ENCODE data around the gene ANKRD6.
"Not testable (repeated sequence)": the region's sequence is repeated elsewhere in the genome, so short reads cannot be mapped to it uniquely, and the experiment has no call there.

ANKRD6 gene

DNA sequence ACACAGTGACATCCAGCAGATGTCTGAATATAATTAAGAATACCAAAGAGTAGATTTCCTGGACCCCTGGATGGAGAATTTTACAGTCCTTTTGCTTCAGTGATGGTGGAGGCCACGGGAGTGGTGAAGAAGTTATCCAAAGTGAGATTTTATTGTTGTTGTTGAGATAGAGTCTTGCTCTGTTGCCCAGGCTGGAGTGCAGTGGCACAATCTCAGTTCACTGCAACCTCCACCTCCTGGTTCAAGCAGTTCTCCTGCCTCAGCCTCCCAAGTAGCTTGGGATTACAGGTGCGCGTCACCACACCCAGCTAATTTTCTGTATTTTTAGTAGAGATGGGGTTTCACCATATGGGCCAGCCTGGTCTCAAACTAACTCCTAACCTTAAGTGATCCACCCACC, 208.6 kb downstream of the ANKRD6 start:
- DNase-seq (ENCODE audit: low read depth in 2 of 3, low spot score in 2 of 3) = not testable (repeated sequence)

DNA sequence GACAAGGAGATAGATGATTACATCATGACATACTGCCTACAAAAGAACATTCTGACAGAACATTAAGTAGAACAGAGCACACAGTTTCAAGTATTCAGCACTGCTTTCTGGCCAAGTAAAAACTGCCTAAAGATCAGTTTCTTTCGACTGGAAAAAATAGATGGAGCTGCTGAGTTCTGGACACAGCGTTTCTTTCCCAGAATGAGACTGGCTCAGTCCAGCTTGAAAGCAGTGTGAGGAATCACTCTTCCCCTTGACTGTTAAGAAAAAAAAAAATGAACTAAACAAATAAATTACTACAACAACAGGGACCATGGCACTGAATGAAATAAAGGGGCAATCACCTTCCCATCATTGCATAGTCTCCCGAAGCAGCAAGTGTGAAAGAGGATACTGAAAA, 210.0 kb downstream of the ANKRD6 start:
- no peak for DNase-seq (ENCODE audit: low read depth in 2 of 3, low spot score in 2 of 3)

DNA sequence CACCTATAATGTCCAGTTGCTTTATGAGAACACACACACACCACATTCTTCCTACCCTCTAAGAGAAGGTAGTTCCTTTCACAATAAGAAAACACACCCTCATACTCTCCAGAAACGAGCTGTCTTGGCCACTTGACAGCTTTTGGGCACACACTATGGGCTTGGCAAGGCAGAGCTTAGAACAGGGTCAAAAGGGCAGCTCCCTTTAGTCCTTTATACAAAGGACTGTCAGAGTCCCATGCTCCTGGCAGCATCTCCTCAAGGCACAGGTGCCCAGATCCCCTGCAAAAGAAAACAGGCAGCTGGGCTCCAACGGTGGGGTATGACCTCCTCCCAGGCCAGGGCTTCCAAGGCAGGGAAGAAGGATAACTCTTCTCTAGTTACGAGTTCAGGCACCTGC, 210.5 kb downstream of the ANKRD6 start:
- no peak for DNase-seq (ENCODE audit: low read depth in 2 of 3, low spot score in 2 of 3)

DNA sequence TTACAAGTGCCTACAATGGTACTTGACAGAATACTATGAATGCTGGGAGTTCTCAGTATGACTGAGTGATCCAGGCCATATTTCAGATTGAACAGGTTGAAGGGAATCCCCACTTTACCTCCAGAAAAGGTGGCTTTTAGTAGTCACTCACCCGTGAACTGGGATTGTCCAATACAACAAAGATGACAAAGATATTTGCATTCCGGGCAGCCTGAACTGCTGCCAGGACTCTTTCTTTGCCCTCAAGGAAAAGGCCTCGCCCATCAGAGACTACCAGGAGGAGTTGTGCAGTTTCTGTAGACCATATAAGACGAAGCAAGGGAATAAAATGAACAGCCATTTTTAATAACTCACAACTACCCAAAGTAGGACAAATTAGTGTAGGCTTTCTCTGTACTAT, 211.9 kb downstream of the ANKRD6 start:
- no peak for DNase-seq (ENCODE audit: low read depth in 2 of 3, low spot score in 2 of 3)

DNA sequence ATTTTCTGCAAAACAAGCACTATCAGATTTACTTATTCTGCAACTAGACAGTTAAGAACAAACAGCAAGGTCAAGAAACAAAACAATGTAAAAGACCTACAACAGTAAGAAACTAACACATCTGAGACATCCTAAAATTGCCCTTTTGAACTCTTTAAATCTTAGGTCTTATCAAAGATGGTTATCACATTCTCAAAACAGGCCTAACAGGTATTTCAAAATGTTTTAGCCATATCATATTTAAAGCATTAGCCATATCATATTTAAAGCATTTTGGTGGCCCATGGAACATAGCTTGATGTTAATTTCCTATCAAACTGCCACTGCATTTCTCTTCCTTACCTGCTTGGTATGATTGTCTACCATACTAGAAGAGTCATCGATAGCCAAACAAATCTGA, 216.7 kb downstream of the ANKRD6 start:
- DNase-seq (ENCODE audit: low read depth in 2 of 3, low spot score in 2 of 3) = no peak

DNA sequence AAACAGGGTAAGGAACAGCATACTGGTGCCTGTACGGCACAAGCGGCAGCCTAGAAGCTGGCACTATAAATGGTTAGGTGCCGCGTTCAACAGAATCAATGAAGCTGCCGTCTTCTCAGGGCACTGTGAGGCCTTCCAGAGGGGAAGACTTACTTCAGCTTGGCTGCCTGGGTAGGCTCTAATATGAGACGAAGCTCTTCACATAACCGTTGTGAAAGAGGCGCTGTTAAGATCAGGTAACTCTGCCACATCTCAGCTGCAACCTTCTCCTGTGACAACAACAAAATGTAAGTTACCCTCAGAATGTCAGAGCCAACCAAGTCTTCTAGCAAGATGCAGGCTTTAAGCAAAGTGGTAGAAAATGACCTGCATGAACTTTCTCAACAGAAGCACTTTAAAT, 217.6 kb downstream of the ANKRD6 start:
- no peak for DNase-seq (ENCODE audit: low read depth in 2 of 3, low spot score in 2 of 3)

DNA sequence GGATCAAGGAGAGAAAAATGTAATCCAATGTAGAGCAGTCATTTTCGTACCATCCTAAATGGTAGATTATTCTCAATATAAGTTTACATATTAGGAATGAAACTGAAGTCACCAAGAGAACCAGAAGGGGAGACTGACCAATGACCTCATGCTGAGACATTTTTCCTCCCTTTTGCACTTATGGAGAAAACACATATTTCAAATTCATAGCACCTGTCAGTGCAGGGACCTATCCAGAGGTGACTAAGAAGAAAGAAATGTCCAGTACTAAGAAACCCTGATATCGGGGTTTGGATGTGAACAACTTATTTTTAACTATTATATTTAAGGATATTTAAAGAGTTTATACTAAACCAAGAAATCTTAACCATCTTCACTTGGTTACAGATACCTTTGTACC, 222.2 kb downstream of the ANKRD6 start:
- no peak for DNase-seq (ENCODE audit: low read depth in 2 of 3, low spot score in 2 of 3)

DNA sequence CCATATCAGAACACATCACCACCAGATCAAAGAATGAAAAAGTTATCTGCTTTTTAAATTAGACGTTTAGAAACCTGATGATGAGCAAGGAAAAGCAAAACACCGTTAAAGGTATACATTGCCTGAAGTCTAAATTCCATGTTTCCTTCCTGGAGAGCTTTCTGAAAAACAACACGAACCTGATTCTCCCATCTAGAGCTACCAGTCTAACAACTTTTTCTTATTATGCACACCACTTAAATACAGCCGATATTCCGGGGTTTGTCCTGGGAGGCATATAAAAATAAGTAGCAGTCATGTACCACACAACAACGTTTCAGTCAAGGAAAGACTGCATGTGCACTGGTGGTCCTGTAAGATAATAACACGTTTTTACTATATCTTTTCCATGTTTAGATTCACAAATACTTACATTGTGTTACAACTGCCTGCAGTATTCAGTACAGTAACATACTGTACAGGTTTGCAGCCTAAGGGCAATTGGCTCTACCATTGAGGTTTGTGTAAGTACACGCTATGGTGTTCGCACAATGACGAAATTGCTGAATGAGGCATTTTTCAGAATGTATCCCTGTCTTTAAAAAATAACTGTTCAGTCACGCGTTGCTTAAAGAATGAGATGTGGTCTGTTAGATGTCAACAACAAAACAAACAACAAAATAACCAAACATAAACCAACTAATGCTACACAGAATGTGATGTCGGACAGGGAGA, 224.7 kb downstream of the ANKRD6 start:
- no peak for DNase-seq (ENCODE audit: low read depth in 2 of 3, low spot score in 2 of 3)

DNA sequence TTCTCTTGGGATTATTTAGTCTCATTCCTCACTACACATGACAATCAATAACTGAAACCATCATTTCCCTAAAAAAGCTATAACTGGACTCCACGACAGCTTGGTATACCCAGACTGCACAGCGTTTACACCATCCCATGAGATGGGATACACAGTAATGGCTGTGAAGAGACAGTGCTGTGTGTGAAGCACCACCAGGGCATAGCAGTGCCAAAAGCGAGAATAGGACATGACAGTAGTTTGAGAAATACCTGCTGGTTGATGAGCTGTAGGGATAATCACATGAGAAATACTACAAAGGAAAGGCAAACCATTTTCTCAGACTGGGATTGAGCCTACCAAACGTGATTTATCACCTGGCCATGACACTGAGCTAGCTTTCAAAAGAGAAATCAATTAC, 228.0 kb downstream of the ANKRD6 start:
- DNase-seq (ENCODE audit: low read depth in 2 of 3, low spot score in 2 of 3) = no peak

DNA sequence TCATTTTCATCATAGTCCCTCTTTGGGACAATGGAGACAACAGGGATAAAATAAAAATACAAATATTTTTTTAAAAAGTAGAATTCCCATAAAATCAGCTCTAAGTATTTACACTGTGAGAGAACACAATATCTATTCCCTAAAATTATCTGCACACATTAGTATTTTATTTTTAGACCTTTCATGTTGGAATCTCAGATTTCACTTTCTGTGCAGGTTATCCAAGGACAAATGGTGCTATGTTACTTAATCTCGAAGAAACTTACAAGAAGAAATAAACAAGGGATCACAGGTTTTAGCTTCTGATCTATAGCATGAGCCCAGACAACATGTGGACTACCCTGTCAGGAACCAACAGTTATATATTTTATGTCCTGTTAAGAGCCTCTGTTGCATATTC, 228.6 kb downstream of the ANKRD6 start:
- no peak for DNase-seq (ENCODE audit: low read depth in 2 of 3, low spot score in 2 of 3)

DNA sequence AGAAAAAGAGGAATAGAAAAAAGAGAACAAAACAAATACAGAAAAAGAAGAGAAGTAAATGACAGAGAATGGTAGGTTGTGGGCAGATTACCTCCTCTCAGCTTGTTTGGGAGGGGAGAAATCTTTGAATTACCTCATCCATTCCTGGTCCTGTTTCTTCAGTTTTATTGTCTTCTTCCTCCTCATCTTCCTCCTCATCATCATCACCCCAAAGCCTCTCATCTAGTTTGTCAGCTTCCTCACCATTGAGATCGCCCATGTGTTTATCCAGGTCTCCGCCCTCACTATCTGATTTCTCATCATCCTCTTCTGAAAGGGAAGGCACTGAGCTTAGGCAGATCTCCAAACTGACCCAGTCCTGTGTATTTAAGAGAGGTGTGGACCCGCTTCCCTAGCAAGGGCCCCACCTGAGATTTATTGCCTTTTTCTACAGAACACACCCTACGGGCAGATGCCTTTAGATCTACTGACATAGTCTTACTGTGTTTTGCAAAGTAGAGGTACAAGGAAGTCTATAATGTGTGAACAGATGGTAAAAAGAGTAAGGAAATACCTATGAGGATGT, 229.8 kb downstream of the ANKRD6 start:
- no peak for DNase-seq (ENCODE audit: low read depth in 2 of 3, low spot score in 2 of 3)

DNA sequence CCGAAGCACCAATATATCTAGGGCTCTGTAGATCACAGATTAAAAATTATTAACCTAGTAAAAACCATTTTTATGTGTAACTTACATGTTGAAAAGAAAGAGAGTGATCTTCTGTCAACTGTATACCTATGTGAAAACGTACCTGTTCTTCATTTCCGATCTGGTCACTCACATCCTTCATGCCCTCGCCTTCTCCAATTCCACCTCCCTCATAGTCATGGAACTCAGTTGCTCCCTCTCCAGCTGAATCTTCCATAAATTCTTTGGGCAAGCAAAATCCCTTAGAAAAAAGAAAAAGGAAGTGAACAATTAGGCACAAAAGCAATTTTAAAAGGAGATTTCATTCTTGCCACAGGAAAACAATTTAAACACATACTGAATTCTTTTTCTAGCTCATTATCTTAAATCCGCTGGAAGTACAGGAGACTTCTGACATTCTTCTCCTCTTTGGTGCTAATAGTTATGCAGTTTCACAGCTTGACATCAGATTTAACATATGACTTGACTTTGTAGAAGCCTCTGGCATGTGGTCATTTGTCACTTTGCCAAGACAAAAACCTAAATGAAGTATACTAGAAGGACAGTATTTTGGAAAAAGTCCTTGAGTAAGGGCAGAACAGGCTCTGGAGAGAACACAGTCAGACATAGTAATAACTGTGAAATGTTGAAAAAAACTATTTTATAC, 235.1 kb downstream of the ANKRD6 start:
- no peak for DNase-seq (ENCODE audit: low read depth in 2 of 3, low spot score in 2 of 3)

DNA sequence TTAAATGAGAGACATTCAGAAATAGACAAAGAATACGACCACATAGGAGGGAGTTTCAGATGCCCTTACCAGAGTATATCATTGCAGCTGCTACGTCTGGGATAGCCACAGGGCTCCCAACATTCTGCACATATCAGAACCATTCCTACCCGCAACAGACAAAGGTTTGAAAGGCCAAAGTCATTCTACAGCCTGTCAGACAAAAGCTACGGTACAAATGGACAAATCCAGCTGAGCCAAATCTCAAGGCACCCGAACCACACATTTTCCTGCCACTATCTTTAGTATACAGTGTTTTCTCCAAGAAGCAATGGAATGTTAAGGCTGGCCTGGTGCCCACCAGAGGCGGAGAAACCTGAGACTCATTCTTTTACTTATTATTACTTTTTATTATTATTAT, 236.1 kb downstream of the ANKRD6 start:
- DNase-seq (ENCODE audit: low read depth in 2 of 3, low spot score in 2 of 3) = no peak

DNA sequence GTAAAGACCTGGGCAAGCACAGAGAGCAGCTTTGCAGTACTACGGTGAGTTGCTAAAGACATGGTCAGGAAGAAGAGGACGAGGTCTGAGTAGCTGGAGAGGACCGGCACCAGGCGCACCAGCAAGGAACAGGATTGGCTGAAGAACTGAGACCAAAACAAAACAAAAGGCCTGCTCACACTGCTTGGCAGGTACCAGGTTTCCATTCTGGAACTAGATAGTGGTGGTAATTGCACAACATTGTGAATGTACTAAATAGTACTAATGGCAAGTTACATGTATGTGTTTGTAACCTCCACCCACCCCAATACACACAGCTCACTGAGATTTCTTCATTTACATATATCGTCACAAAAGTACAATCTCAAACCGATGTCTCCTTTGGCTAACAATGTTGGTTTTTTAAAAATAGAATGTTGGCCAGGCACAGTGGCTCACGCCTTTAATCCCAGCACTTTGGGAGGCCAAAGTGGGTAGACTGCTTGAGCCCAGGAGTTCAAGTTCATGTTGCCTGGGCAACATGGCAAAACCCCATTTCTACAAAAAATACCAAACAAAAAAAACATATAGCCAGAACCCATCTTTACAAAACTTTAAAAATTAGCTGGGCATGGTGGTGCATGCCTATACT, 238.1 kb downstream of the ANKRD6 start:
- no peak for DNase-seq (ENCODE audit: low read depth in 2 of 3, low spot score in 2 of 3)

DNA sequence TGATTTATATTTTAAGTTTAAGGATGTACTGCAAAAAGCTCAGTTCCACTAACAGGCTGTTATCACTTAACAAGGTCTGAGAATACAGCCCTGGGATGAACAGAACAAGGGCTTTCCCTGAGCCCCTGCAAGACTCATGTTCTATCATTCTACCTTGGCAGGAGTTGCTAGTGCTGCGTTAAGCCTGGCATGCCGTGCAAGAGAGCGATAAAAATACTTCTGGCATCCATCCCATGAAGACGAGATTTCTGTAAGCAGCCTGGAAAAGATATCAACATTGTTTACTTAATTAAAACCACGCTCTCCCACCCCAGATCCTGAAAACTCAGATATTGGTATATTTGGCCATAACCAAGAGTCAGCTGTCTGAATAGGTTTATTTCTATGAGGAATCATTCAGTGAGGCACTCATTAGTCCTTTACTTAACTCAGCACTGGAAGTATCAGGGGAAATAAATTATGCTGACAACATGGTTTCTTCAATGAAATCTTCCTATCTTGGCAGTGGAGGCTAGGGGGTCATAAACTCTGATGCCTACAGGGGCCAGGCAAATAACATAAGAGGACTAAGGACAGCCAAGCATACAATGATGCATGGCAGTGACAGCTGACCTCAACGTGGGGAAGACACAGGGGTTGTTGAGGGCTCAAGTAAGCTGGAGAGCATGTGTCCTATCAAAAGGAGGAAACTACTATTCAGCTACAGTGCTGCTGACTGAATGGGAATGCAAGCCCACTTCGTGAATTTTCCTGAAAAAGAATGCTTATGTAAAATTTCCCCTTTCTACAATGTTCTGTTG, 243.2 kb downstream of the ANKRD6 start:
- no peak for DNase-seq (ENCODE audit: low read depth in 2 of 3, low spot score in 2 of 3)

DNA sequence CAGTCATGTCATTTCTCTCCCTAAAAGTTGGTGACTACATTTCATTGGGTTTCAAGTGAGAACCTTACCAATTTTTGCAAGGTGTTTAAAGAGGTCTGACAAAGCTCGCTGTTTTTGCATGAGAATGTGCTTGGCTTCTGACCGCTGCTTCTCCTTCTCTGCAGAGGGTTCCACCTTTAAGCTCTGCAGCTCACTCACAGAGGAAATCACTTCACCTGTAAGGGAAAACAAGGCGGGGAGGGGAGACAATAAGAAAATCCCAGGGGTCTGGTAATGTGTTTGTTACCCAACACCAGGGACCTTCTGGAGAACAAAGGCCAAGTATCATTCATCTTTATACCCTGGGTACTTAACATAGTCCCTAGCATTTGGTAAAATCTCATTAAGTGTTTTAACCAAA, 245.6 kb downstream of the ANKRD6 start:
- DNase-seq (ENCODE audit: low read depth in 2 of 3, low spot score in 2 of 3) = no peak

DNA sequence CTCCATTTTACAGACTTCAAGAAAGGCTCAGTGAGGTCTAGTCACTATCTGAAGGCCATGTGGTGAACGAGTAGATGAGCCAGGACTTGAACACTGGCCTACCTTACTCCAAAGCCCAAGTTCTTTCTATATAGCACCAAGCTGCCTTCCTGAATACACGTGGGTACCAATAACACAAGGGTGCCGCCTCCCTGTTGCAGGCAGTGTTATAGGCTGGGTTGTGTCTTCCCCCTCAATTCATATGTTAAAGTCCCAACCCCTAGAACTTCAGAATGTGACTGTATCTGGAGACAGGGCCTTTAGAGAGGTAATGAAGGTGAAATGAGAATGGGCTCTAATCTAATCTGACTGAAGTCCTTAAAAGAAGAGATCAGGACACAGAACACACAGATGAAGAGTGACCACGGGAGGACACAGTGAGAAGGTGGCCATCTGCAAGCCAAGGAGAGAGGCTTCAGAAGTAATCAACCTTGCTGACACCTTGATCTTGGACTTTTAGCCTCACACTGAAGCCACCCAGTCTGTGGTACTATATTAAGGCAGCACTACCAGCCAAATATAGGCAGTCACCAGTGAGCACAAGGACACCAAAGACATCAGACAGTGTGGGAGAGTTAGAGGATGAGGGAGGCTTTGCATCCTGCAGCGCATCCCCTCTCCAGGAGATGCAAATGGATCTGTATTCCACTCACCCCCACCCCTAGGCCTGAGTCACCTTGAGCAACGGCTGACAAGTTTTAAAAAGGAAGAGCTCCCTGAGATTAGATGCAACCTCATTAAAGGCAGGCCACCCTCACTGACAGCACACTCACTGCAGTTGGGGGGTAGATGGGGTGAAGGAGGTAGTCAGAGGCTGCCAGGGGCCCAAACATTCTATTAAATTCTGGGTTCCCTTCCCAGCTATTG, 246.5 kb downstream of the ANKRD6 start:
- DNase-seq (ENCODE audit: low read depth in 2 of 3, low spot score in 2 of 3) = no peak

DNA sequence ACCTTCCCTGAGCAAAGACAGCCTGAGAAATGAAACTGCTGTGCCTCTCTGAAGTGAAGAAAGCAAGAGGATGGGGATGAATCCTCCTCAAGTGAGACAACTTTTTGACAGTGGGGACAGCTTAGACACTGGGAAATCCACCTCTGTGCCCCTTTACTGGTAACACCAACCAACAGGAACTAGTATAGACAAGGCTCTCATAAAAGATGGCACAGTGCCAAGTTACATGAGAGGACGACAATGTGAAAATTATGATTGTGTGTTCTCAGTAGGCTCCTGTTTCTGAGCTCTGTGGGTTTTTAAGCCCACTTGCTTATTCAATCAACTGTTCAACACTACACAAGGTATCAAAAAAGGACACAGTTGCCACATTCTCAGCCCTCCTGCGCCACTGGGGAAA, 247.2 kb downstream of the ANKRD6 start:
- DNase-seq (ENCODE audit: low read depth in 2 of 3, low spot score in 2 of 3) = no peak

DNA sequence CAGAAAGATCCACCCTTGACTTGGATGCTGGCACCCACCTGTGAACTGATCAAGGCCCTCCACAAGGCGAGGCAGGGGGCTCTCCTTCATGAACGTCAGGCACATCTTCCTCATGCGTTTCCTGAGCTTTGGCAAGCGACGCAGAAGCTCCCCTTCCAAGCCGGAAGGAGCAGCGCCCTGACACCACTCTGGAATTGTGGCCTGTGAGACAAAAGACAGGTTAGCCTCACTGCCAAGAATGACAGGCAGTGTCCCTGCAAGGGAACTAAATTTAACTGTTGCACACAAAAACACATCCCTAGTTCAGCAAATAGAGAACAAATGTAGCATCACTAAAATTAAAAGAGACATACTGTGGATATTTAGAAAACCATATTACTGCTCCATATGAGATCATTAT, 247.6 kb downstream of the ANKRD6 start:
- DNase-seq (ENCODE audit: low read depth in 2 of 3, low spot score in 2 of 3) = no peak

DNA sequence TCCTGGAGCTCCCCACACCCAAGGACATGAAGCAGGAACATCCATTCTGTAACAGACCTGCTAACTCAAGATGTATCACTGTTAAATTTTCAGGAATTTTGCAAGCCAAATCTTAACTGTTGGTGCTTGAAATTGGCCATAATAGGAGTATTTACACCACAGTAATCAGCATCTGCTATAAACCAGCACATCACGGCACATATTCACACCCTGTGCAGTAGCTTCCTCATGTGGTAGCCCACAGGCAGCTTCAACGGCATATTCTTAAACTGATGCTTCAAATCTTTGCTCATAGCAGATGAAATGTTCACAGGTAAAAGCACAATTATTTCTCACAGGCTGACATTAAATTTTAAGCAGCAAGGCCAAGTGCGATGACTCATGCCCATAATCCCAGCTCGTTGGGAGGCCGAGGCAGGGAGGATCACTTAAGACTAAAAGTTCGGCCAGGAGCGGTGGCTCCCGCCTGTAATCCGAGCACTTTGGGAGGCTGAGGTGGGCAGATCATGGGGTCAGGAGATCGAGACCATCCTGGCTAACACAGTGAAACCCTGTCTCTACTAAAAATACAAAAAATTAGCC, 249.1 kb downstream of the ANKRD6 start:
- no peak for DNase-seq (ENCODE audit: low read depth in 2 of 3, low spot score in 2 of 3)
